HG03095 (cell line): ENCODE data around the gene HES2.
"Not testable (repeated sequence)": the region's sequence is repeated elsewhere in the genome, so short reads cannot be mapped to it uniquely, and the experiment has no call there.

Experiments
- ATAC-seq: cut with Tn5 transposase; IDR thresholded peaks from one replicate; pipeline ENCODE4 v1.9.1; 2021; ENCODE audit warnings: moderate library complexity; ENCODE audit not compliant: unreplicated experiment

HES2 gene

DNA sequence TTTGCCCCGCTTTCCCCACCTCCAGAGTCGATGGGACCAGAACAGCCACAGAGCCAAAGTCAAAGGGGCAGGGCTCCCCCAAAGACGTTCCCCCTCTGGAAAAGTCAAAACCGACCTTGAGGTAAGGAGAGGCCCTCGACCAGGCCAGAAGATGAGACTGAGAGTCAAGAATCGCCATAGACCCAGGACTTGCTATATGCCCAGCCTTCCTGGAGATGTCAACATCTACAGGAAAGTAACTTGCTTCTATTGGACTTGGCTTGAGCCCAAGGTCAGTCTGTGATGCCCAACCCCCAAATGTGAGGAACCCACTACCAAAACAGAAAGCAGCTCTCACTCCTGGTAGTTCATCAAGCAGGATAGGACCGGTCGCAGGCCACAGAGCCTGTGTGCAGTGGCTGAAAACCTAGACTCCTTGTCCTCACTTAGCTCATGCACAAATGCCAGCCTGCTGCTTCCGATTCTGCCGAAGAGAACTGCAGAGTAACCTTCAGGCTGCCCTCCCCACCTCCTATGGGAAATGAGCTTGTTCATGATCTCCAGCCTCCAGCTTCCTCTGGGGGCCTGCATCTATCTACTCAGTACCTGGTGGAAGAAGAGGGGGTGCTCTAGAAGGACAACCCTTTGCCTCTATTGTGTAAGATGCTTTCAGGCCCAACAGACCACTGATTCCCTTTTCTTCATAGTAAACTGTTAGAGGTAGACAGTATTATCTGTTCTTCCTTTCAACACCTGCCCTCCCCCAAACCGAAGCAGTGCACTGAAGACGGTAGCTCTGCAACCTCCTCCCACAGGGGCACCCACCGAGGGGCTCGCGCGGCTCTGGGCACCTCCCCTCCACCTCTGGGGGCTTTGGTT lies 27.5 kb downstream of the HES2 start:
- ATAC-seq: no peak

DNA sequence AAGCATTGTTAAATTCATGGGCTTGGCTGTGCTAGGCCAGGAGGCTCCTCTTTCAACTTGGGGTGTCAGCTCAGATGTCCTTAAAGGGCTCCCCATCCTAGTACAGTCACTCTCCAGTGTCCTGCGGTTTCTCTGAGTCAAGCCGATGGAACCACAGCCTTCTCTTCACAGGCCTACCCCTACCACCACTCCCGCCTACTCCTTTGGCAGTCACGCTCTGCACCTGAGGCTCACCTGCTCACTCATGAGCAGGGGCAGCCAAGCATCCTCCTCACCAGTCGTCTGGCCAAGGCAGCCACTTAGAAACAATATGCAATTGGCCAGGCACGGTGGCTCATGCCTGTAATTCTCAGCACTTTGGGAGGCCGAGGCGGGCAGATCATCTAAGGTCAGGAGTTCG lies 29.7 kb downstream of the HES2 start:
- no peak for ATAC-seq

DNA sequence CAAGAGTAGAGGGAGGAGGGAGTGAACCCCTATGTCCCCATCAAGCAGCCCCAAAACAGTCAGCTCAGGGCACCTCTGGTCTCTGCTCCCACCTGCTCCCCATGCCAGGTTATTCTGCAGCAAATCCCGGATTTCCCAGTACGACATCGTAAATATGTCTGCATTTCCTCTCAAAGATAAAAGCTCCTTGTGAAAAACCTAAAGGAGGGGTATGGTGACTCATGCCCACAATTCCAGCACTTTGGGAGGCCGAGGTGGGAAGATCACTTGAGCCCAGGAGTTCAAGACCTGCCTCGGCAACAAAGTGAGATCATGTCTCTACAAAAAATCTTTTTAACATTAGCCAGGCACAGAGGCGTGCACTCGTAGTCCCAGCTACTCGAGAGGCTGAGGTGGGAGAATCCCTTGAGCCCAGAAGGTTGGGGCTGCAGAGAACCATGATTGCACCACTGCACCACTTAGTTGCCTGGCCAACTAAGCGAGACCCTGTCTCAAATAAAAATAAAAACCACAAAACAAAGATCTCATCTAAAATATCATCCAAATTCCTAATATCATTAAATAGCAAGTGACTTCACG lies 33.3 kb downstream of the HES2 start:
- ATAC-seq: no peak

DNA sequence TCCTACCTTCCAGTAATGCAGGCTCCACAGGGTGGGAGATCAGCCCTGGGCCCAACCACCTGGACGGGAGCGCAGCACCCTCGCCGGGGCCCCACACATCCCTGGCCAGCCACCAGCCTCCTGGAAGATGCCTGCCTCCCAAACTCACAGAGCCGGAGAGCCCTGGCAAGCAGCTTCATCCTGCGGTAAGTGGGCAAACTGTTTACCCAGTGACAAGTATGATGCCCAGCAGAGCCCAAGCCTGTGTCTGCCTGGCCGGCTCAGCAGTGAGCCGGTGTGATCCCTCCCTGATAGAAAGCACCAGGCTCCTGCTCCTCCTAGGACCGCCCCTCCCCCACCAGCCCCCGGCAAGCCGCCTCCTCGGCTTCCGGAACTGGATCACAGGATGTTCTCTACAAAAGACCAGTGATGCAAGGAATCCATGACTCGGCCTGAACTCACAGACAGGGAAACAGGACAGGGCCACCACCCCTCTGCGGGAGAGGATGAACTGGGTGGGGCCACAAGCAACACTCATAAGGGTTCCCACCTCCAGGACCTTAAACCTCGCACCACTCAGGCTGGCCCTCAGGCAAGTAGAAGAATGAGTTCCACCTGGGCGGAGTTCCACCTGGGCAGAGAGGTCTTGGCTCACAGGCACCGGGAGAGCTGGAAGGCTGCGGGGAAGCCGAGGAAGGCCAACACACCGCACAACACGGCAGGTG lies 34.1 kb downstream of the HES2 start:
- no peak for ATAC-seq

DNA sequence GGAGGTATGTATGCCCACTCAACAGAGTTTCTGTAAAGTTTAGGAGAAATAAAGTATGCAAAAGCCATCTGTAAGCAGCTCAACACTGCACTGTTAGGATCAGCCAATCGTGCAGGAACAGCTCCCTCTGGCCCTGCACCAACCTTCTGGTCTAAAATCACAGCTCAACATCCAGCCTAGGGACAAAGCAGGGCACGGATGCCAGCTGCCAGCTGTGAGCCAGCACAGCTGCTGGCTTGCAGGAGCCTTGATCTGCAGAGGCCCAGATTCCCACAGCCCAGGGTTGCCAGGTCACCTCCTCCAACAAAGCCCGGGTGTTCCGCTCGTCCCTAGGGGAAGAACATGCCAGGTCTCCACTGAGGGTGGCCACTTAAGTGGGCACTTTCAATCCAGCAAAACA lies 34.8 kb downstream of the HES2 start:
- no peak for ATAC-seq

DNA sequence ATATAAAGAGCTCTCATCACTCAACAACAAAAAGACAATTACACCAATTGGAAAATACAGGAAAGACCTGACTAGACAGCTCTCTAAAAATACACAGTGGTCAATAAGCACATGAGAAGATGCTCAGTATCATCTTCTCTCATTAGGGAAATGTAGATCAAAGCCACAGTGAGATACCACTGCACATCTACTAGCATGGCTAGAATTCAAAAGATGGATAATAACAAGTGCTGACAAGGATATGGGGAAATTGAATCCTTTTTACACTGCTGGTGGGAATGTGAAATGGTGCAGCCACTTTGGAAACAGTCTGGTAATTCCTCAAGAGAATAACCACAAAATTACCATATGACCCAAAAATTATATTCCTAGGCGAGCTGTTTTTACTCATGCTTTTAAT lies 35.6 kb downstream of the HES2 start:
- no peak for ATAC-seq

DNA sequence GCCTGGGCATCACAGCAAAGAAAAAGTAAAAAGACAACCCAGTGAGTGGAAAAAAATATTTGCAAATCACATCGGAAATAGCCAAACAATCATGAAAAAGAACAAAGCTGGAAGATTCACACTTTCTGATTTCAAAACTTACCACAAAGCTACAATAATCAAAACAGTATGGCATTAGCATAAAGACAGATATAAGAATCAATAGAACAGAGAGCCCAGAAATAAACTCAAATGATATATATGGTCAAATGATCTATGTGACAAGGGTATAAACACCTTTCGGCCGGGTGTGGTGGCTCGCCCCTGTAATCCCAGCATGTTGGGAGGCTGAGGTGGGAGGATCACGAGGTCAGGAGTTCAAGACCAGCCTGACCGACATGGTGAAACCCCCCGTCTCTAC lies 39.7 kb downstream of the HES2 start:
- ATAC-seq: no peak

DNA sequence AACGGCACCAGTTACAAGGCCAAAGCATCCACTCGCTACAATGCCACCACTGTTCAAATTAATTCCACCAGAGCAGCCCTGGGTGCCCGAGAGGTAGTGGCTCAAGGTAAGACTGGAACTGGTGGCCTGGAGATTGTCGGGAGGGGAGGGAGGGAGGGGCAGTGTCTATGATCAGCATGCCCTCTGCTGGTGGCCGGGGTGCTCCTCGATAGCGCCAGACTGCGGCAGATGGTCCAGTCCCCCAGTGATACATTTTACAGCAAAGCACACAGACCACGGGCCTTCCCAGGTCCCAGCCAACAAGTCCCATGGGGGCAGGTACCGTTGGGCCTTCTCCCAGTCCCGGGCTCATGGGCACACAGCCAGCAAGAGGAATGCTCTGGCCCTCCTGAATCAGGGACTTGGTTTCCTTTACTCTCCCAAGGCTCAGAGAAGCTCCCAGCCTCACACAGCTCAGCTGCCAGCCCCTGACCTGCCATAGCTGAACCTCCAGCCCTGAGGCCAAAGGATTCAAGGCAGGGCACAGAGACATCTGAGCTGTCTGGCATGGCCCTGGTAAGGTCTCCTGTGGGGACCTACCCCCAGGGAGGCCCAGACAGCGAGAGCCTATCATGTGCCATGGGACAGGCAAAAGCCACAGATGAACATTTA lies 41.5 kb downstream of the HES2 start:
- ATAC-seq: no peak

DNA sequence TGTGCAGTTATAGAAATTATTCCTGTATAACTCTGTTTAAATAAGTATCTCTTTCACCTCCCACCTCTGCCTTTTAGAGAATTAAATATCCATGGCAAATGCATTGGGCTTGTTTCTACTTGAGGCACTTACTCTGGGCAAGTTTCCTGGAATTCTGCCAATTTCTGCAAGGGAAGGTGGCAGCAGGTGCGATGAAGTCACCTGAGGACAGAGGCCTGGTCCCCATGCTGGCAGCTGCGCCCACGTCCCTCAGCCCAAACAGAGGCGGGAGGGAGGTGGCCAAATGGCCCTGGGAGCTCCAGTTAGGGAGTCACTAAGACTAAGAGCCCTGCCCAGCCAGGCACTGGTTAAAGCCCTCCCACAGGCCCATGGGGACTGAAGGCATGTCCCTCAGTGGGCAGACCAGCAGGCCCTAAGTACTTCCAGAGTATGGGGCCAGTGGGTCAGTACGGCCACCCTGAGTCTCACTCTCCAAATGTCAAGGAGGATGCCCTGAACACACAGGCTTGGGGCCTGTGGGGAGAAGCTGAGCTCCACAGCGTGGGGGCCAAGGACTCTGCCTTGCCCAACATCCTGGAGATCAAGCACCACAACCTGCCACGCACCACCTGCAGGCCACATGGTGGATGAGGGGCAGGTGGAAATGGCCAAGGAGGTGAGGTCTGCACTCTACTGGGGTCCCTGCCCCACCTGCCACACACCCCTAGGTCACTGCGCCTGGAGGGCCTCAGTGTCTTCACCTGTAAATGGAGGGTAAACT lies 45.6 kb downstream of the HES2 start:
- no peak for ATAC-seq

DNA sequence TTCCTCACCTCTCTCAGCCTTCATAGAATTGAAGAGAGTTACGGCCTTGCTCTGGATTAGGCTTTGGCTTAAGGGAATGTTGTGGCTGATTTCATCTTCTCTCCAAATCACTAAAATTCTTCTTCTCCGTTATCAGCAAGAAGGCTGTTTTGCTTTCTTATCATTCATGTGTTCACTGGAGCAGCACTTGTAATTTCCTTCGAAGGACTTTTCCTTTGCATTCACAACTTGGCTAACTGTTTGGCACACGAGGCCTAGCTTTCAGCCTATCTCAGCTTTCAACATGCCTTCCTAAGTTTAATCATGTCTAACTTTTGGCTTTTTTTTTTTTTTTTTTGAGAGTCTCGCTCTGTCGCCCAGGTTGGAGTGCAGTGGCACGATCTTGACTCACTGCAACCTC lies 47.5 kb downstream of the HES2 start:
- ATAC-seq: not testable (repeated sequence)

DNA sequence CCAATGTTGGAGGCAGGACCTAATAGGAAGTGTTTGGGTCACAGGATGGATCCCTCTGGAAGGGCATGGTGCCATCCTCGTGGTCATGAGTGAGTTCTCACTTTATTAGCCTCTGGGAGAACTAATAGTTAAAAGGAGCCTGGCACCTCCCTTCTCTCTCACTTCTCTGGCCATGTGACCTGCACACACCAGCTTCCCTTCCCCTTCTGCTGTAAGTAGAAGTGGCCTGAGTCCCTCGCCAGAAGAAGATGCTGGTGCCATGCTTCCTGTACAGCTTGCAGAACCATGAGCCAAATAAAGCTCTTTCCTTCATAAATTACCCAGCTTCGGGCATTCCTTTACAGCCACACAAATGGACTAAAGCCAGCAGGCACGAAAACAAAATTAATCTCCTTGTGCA lies 49.7 kb downstream of the HES2 start:
- ATAC-seq: no peak

DNA sequence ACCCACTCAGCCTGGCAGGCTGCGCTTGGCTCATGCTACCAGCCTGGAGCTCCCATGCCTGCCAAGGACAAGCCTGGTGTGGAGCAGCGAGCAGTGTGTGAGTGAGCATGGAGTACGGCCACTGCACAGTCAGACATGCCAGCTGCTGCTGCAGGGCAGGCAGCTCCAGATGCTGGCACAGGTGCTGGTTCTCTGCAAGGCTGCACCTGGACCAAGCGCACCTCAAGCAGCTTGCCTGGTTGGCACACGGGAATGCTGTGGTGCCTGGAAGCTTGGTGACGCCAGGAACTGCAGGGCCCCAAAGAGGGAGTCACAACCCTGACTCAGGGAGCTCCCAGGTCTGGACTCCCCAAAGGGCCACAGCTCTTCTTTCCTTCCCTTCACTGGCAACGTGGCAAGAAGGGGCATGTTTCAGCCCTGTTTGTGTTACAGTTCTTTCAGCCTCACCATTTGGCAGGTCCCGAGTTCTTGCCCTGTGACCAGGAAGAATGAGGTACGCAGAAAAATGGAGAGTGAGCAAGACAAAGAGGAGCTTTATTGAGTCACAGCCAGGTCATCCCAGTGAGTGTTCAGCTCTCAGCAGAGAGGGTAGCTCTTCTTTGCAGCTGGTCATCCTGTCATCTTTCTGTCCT lies 52.2 kb downstream of the HES2 start:
- ATAC-seq: no peak

DNA sequence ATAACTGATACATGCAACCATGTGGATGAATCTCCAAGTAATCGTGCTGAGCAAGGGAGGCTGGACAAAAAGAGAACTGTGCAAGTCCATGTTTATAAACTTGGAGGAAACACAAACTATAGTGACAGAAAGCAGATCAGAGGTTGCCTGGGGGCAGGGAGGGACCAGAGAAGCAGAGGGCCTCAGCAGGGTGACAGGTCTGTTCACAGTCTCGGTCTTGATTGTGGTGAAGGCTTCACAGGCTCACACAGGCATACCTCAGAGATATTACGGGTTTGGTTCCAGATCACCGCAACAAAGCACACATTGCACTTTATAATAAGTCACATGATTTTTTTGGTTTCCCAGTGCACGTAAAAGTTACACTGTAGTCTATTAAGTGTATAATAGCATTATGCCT lies 54.7 kb downstream of the HES2 start:
- ATAC-seq: no peak

DNA sequence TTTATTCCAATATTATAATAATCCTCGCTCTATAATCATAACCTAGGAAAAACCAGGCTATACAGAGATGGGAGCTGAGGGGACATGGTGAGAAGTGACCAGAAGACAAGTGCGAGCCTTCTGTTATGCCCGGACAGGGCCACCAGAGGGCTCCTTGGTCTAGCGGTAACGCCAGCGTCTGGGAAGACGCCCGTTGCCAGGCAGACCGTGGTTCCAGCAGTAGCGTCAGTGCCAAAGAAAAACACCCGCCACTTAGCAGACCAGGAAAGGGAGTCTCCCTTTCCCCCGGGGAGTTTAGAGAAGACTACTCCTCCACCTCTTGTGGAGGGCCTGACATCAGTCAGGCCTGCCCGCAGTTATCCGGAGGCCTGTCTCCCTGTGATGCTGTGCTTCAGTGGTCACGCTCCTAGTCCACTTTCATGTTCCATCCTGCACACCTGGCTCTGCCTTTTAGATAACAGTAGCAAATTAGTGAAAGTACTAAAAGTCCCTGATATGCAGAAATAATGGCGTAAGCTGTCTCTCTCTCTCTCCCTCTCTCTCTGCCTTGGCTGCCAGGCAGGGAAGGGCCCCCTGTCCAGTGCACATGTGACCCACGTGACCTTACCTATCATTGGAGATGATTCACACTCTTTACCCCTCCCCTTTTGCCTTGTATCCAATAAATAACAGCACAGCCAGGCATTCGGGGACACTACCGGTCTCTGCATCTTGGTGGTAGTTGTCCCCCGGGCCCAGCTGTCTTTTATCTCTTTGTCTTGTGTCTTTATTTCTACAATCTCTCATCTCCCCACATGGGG lies 56.4 kb downstream of the HES2 start:
- not testable (repeated sequence) for ATAC-seq
